Activated T-cell treated with anti-CD3 and anti-CD28 coated beads for 4 hours (primary cell): ENCODE measurements around the gene SIGMAR1.

ENCODE experiments used
- DNase-seq: peaks from one replicate; pipeline ENCODE4 v3.0.0-alpha.2; 2020

SIGMAR1 gene

GRCh38 chr9:34600908-34601307 lies 36.7 kb downstream of the SIGMAR1 start:
- DNase-seq, result no peak

GRCh38 chr9:34599546-34599945 lies 38.0 kb downstream of the SIGMAR1 start:
- no peak for DNase-seq

- DNase-seq, result no peak
Measured at GRCh38 chr9:34594177-34594576, 43.4 kb downstream of the SIGMAR1 start.

- no peak for DNase-seq
Measured at GRCh38 chr9:34592895-34593601, 44.5 kb downstream of the SIGMAR1 start.

GRCh38 chr9:34591917-34592866 lies 45.4 kb downstream of the SIGMAR1 start:
- no peak for DNase-seq

GRCh38 chr9:34591248-34591916 lies 46.2 kb downstream of the SIGMAR1 start:
- peak; percentile 73 for DNase-seq

GRCh38 chr9:34590381-34591247 lies 47.0 kb downstream of the SIGMAR1 start:
- DNase-seq, result no peak

- no peak for DNase-seq
Measured at GRCh38 chr9:34589636-34590380, 47.8 kb downstream of the SIGMAR1 start, which contains the start of gene CNTFR. TSS of gene CNTFR (minus strand) at chr9:34589724. CDS start at chr9:34568981, 20,743 bp downstream.

GRCh38 chr9:34588671-34589635 lies 48.6 kb downstream of the SIGMAR1 start:
- DNase-seq, result no peak

- no peak for DNase-seq
Measured at GRCh38 chr9:34587271-34587670, 50.3 kb downstream of the SIGMAR1 start.

GRCh38 chr9:34585946-34586669 lies 51.5 kb downstream of the SIGMAR1 start:
- no peak for DNase-seq

- DNase-seq, result no peak
Measured at GRCh38 chr9:34584970-34585369, 52.6 kb downstream of the SIGMAR1 start.
